ENCODE results near the gene NME4.
"Not testable (repeated sequence)": the region's sequence is repeated elsewhere in the genome, so short reads cannot be mapped to it uniquely, and the experiment has no call there.

The NME4 gene

DNA sequence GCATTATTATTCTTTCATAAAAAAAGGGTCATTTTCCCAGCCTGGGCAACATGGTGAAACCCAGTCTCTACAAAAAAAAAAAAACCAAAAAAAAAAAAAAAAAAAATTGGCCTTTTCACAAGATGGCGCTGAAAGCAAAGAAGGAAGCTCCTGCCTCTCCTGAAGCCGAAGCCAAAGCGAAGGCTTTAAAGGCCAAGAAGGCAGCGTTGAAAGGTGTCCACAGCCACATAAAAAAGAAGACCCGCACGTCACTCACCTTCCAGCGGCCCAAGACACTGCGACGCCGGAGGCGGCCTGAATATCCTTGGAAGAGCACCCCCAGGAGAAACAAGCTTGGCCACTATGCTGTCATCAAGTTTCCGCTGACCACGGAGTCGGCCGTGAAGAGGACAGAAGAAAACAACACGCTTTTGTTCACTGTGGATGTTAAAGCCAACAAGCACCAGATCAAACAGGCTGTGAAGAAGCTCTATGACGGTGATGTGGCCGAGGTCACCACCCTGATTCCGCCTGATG, 10.3 kb upstream of the NME4 start:
- H4K12ac ChIP-seq (ENCODE audit: low read depth, low read length), result no peak overlapping the region
- peaks cover 4% of the 10 kb centered on the region for H3K79me2 ChIP-seq (ENCODE audit: control insufficient read depth, insufficient read depth, low read length, poor library complexity)
- H4K8ac ChIP-seq (ENCODE audit: low read depth, low read length), result no peak overlapping the region
- H3K14ac ChIP-seq (ENCODE audit: low read length), result no peak overlapping the region
- no peak overlapping the region for H3K23ac ChIP-seq (ENCODE audit: low read length)
- no peak overlapping the region for H2AFZ ChIP-seq (ENCODE audit: insufficient read depth, low read length, poor library complexity)
- DNase-seq, result peak; percentile 41 to 69
- no peak overlapping the region for H2BK5ac ChIP-seq (ENCODE audit: low read depth, low read length, poor library complexity)
- H3K27me3 ChIP-seq (ENCODE audit: insufficient read depth, low read length), result no peaks in the 10 kb centered on the region
- H3K9me3 ChIP-seq (ENCODE audit: insufficient read depth, low read depth, low read length), result peaks cover 2% of the 10 kb centered on the region
- no peak overlapping the region for H3K9ac ChIP-seq (ENCODE audit: low read length)
- H3K4me1 ChIP-seq (ENCODE audit: control insufficient read depth in 1 of 2, insufficient read depth in 2 of 2, low read length in 2 of 2), result peaks cover 11 to 14% of the 10 kb centered on the region in 2 experiments
- H3K36me3 ChIP-seq (ENCODE audit: control insufficient read depth in 1 of 2, insufficient read depth in 2 of 2, low read length in 2 of 2), result no peaks in the 10 kb centered on the region
- no peak overlapping the region for H2BK12ac ChIP-seq (ENCODE audit: low read length)
- H4K91ac ChIP-seq (ENCODE audit: low read depth, low read length), result no peak overlapping the region
- no peak overlapping the region for H3K27ac ChIP-seq (ENCODE audit: low read depth, low read length)
- no peak overlapping the region for H3K4me2 ChIP-seq (ENCODE audit: low read length)
- H3K4ac ChIP-seq (ENCODE audit: low read depth, low read length), result no peak overlapping the region
- no CpG with 5 or more reads among the region's 19 CpGs for WGBS (ENCODE audit: extremely low coverage, insufficient coverage, insufficient read length)
- H2AK5ac ChIP-seq (ENCODE audit: low read length), result no peak overlapping the region
- peaks cover 15% of the 10 kb centered on the region for H3K79me1 ChIP-seq (ENCODE audit: low read length)
- H3K18ac ChIP-seq (ENCODE audit: low read length), result no peak overlapping the region
- H2BK120ac ChIP-seq (ENCODE audit: insufficient read depth, low read length, poor library complexity), result no peak overlapping the region
- no peak overlapping the region for H3K4me3 ChIP-seq (ENCODE audit: low read depth, low read length)

DNA sequence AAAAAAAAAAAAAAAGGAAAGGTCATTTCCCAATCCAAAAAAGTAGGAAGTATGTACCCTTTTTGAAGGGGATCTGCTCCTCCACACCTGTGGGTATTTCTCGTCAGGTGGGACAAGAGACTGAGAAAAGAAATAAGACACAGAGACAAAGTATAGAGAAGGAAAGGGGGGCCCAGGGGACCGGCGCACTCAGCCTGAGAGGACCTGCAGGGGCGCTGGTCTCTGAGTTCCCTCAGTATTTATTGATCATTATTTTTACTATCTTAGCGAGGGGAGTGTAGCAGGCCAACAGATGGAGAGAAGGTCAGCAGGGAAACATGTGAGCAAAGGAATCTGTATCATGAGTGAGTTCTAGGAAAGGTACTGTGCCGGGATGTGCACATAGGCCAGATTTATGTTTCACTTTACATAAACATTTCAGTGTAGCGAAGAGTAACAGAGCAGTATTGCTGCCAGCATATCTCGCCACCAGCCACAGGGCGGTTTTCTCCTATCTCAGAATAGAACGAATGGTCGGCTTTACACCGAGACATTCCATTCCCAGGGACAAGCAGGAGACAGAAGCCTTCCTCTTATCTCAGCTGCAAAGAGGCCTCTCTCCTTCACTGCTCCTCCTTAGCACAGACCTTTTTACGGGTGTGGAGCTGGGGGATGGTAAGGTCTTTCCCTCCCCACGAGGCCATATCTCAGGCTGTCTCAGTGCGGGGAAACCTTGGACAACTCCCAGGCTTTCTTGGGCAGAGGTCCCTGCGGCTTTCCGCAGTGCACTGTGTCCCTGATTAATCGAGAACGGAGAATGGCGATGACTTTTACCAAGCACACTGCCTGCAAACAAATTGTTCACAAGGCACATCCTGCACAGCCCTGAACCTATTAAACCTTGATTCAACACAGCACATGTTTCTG, 9.0 kb upstream of the NME4 start:
- not testable (repeated sequence) for H3K27ac ChIP-seq (ENCODE audit: low read depth, low read length)
- WGBS (ENCODE audit: extremely low coverage, insufficient coverage, insufficient read length), result no CpG with 5 or more reads among the region's 20 CpGs

GRCh38 chr16:389352-389751, 7.6 kb upstream of the NME4 start:
- Histone ChIP-seq H3K23ac (ENCODE audit: low read length) (no peak overlapping the region), H3K36me3 (ENCODE audit: control insufficient read depth in 1 of 2, insufficient read depth in 2 of 2, low read length in 2 of 2) (no peaks in the 10 kb centered on the region), H2AK5ac (ENCODE audit: low read length) (no peak overlapping the region), H3K27me3 (ENCODE audit: insufficient read depth, low read length) (no peaks in the 10 kb centered on the region), H3K18ac (ENCODE audit: low read length) (no peak overlapping the region), H3K9me3 (ENCODE audit: insufficient read depth, low read depth, low read length) (peaks cover 10% of the 10 kb centered on the region), H3K4ac (ENCODE audit: low read depth, low read length) (no peak overlapping the region), H4K12ac (ENCODE audit: low read depth, low read length) (no peak overlapping the region), H3K4me1 (ENCODE audit: control insufficient read depth in 1 of 2, insufficient read depth in 2 of 2, low read length in 2 of 2) (peaks cover 3 to 5% of the 10 kb centered on the region in 2 experiments), H2BK5ac (ENCODE audit: low read depth, low read length, poor library complexity) (no peak overlapping the region), H3K79me2 (ENCODE audit: control insufficient read depth, insufficient read depth, low read length, poor library complexity) (no peaks in the 10 kb centered on the region), H3K14ac (ENCODE audit: low read length) (no peak overlapping the region), H2BK12ac (ENCODE audit: low read length) (no peak overlapping the region), H2BK120ac (ENCODE audit: insufficient read depth, low read length, poor library complexity) (no peak overlapping the region), H3K9ac (ENCODE audit: low read length) (no peak overlapping the region), H2AFZ (ENCODE audit: insufficient read depth, low read length, poor library complexity) (no peak overlapping the region), H4K8ac (ENCODE audit: low read depth, low read length) (no peak overlapping the region), H4K91ac (ENCODE audit: low read depth, low read length) (no peak overlapping the region), H3K4me3 (ENCODE audit: low read depth, low read length) (no peak overlapping the region), H3K79me1 (ENCODE audit: low read length) (peaks cover under 1% of the 10 kb centered on the region), H3K4me2 (ENCODE audit: low read length) (no peak overlapping the region), H3K27ac (ENCODE audit: low read depth, low read length) (no peak overlapping the region)
- no CpG with 5 or more reads among the region's 10 CpGs for WGBS (ENCODE audit: extremely low coverage, insufficient coverage, insufficient read length)
- DNase-seq, result no peak

More for the DNA sequence above, 9.0 kb upstream of the NME4 start:
- not testable (repeated sequence) for H2BK12ac ChIP-seq (ENCODE audit: low read length); H4K12ac ChIP-seq (ENCODE audit: low read depth, low read length); H3K79me2 ChIP-seq (ENCODE audit: control insufficient read depth, insufficient read depth, low read length, poor library complexity); H3K4ac ChIP-seq (ENCODE audit: low read depth, low read length); H2AK5ac ChIP-seq (ENCODE audit: low read length); H3K14ac ChIP-seq (ENCODE audit: low read length); H2AFZ ChIP-seq (ENCODE audit: insufficient read depth, low read length, poor library complexity); H3K36me3 ChIP-seq (ENCODE audit: control insufficient read depth in 1 of 2, insufficient read depth in 2 of 2, low read length in 2 of 2); H3K9me3 ChIP-seq (ENCODE audit: insufficient read depth, low read depth, low read length); H2BK120ac ChIP-seq (ENCODE audit: insufficient read depth, low read length, poor library complexity); H3K23ac ChIP-seq (ENCODE audit: low read length); H3K4me3 ChIP-seq (ENCODE audit: low read depth, low read length); H2BK5ac ChIP-seq (ENCODE audit: low read depth, low read length, poor library complexity); H3K18ac ChIP-seq (ENCODE audit: low read length); H4K91ac ChIP-seq (ENCODE audit: low read depth, low read length); H3K9ac ChIP-seq (ENCODE audit: low read length); H3K79me1 ChIP-seq (ENCODE audit: low read length); H3K4me2 ChIP-seq (ENCODE audit: low read length); H3K27me3 ChIP-seq (ENCODE audit: insufficient read depth, low read length)
- Histone ChIP-seq H3K4me1 (ENCODE audit: control insufficient read depth in 1 of 2, insufficient read depth in 2 of 2, low read length in 2 of 2) (peaks cover 11% of the 10 kb centered on the region in 2 experiments), H4K8ac (ENCODE audit: low read depth, low read length) (peak overlapping the region; percentile 69)
- DNase-seq, result peak; percentile 39 to 62

DNA sequence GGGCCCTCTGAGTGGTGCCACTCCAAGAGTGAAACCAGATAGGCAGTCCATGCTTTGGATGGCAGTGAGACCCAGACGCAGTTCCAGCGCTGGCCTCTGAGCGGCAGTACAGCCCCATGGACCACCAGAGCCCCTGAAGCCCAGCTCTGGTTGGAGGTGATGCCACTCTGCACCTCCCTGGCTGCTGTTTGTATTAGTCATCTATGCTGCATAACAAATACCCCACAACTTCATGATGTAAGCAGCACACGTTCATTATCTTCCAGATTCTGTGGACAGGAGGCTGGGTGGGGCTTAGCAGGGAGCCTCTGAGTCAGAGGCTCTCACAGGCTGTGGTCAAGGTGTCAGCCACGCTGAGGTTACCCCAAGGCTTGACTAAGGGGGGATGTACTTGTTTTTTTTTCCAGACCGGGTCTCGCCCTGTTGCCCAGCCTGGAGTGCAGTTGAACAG, 5.1 kb upstream of the NME4 start:
- H3K27me3 ChIP-seq (ENCODE audit: insufficient read depth, low read length), result no peaks in the 10 kb centered on the region
- H3K18ac ChIP-seq (ENCODE audit: low read length), result no peak overlapping the region
- no peak overlapping the region for H2BK12ac ChIP-seq (ENCODE audit: low read length)
- H4K8ac ChIP-seq (ENCODE audit: low read depth, low read length), result no peak overlapping the region
- H3K4ac ChIP-seq (ENCODE audit: low read depth, low read length), result no peak overlapping the region
- no peaks in the 10 kb centered on the region for H3K36me3 ChIP-seq (ENCODE audit: control insufficient read depth in 1 of 2, insufficient read depth in 2 of 2, low read length in 2 of 2)
- H3K23ac ChIP-seq (ENCODE audit: low read length), result no peak overlapping the region
- no peak overlapping the region for H2AFZ ChIP-seq (ENCODE audit: insufficient read depth, low read length, poor library complexity)
- H2BK5ac ChIP-seq (ENCODE audit: low read depth, low read length, poor library complexity), result no peak overlapping the region
- H3K4me1 ChIP-seq (ENCODE audit: control insufficient read depth in 1 of 2, insufficient read depth in 2 of 2, low read length in 2 of 2), result peaks cover 2 to 3% of the 10 kb centered on the region in 2 experiments
- H4K12ac ChIP-seq (ENCODE audit: low read depth, low read length), result no peak overlapping the region
- DNase-seq, result peak; percentile 92 to 96
- H3K9me3 ChIP-seq (ENCODE audit: insufficient read depth, low read depth, low read length), result peaks cover 10% of the 10 kb centered on the region
- WGBS (ENCODE audit: extremely low coverage, insufficient coverage, insufficient read length), result no CpG with 5 or more reads among the region's 7 CpGs
- H3K79me1 ChIP-seq (ENCODE audit: low read length), result no peaks in the 10 kb centered on the region
- H3K4me3 ChIP-seq (ENCODE audit: low read depth, low read length), result no peak overlapping the region
- no peak overlapping the region for H4K91ac ChIP-seq (ENCODE audit: low read depth, low read length)
- no peak overlapping the region for H3K27ac ChIP-seq (ENCODE audit: low read depth, low read length)
- no peak overlapping the region for H3K9ac ChIP-seq (ENCODE audit: low read length)
- H3K4me2 ChIP-seq (ENCODE audit: low read length), result no peak overlapping the region
- H2BK120ac ChIP-seq (ENCODE audit: insufficient read depth, low read length, poor library complexity), result no peak overlapping the region
- H3K14ac ChIP-seq (ENCODE audit: low read length), result no peak overlapping the region
- H3K79me2 ChIP-seq (ENCODE audit: control insufficient read depth, insufficient read depth, low read length, poor library complexity), result no peaks in the 10 kb centered on the region
- no peak overlapping the region for H2AK5ac ChIP-seq (ENCODE audit: low read length)
